HG02970 (cell line): Measurements from ENCODE around the gene PLPP7.

Experiments used
- ATAC-seq: cut with Tn5 transposase; IDR thresholded peaks from one replicate; pipeline ENCODE4 v1.9.1; 2021; ENCODE audit warnings: mild to moderate bottlenecking, moderate library complexity, moderate number of reproducible peaks; ENCODE audit not compliant: unreplicated experiment, low FRiP score

PLPP7 gene

GRCh38 chr9:131279863-131280570 is 9.5 kb upstream of the PLPP7 start:
- no peak for ATAC-seq

GRCh38 chr9:131280660-131281059 is 8.9 kb upstream of the PLPP7 start:
- ATAC-seq = no peak

GRCh38 chr9:131281119-131281965 is 8.2 kb upstream of the PLPP7 start:
- no peak for ATAC-seq

- no peak for ATAC-seq
Observed at GRCh38 chr9:131282175-131282574, 7.3 kb upstream of the PLPP7 start.

GRCh38 chr9:131282688-131283422 is 6.7 kb upstream of the PLPP7 start:
- ATAC-seq = no peak

GRCh38 chr9:131284856-131285255 is 4.7 kb upstream of the PLPP7 start:
- ATAC-seq = no peak

GRCh38 chr9:131287359-131287758 is 2.2 kb upstream of the PLPP7 start:
- no peak for ATAC-seq

- no peak for ATAC-seq
Observed at GRCh38 chr9:131288217-131288616, 1.3 kb upstream of the PLPP7 start.

GRCh38 chr9:131290036-131290766 is 678 bp downstream of the PLPP7 start:
- no peak for ATAC-seq

GRCh38 chr9:131290767-131291370 is 1.3 kb downstream of the PLPP7 start:
- ATAC-seq = no peak

GRCh38 chr9:131291795-131292315 is 2.3 kb downstream of the PLPP7 start:
- ATAC-seq = no peak

- ATAC-seq = no peak
Observed at GRCh38 chr9:131292937-131293336, 3.4 kb downstream of the PLPP7 start.

GRCh38 chr9:131296460-131296859 is 6.9 kb downstream of the PLPP7 start:
- no peak for ATAC-seq

GRCh38 chr9:131296906-131297500 is 7.5 kb downstream of the PLPP7 start:
- ATAC-seq = no peak

- ATAC-seq = no peak
Observed at GRCh38 chr9:131297903-131298302, 8.4 kb downstream of the PLPP7 start.

- ATAC-seq = no peak
Observed at GRCh38 chr9:131298341-131298740, 8.8 kb downstream of the PLPP7 start.

- no peak for ATAC-seq
Observed at GRCh38 chr9:131298816-131299215, 9.3 kb downstream of the PLPP7 start.

- ATAC-seq = no peak
Observed at GRCh38 chr9:131299346-131299960, 9.9 kb downstream of the PLPP7 start.

- ATAC-seq = no peak
Observed at GRCh38 chr9:131299961-131300347, 10.4 kb downstream of the PLPP7 start.
